Gastroesophageal sphincter (tissue), 4 donors: ENCODE measurements around the gene ADGRG6. TPM values are rescaled to one million over a fixed set of nuclear protein-coding genes. Genes with fewer than 3 reads are reported as not detected.
"Not testable (repeated sequence)": the region's sequence is repeated elsewhere in the genome, so short reads cannot be mapped to it uniquely, and the experiment has no call there.

Experiments
- ATAC-seq: fragments of 150-250 bp; one replicate; pipeline ENCODE4 v1.9.1; 2016; ENCODE audit warnings: mild to moderate bottlenecking, moderate library complexity
- H3K27ac ChIP-seq, 4 donors: fragments of 200-600 bp; sonication (generic) in 3 of 4; 1 replicate in 3 of 4; 2 replicates in 1 of 4; pipeline ENCODE4 v1.5.1; 2016 to 2019
- H3K27me3 ChIP-seq: fragments of 200-600 bp; sonication (generic); one replicate; pipeline ENCODE4 v1.5.1; 2019
- H3K36me3 ChIP-seq, 2 donors: fragments of 200-600 bp; sonication (generic); one replicate each; pipeline ENCODE4 v1.5.1; 2019; ENCODE audit warnings: control low read depth in 1 of 2
- H3K4me1 ChIP-seq, 3 donors: fragments of 200-600 bp; sonication (generic); 1 replicate in 2 of 3; 2 replicates in 1 of 3; pipeline ENCODE4 v1.5.1; 2016 to 2019; ENCODE audit warnings: control low read depth in 2 of 3
- H3K4me3 ChIP-seq, 2 donors: fragments of 200-600 bp; sonication (generic); one replicate each; pipeline ENCODE4 v1.5.1; 2019; ENCODE audit warnings: mild to moderate bottlenecking in 1 of 2, moderate library complexity in 1 of 2
- H3K9me3 ChIP-seq, 3 donors: fragments of 200-600 bp; sonication (generic); one replicate each; pipeline ENCODE4 v1.5.1; 2017 to 2019; ENCODE audit warnings: control low read depth in 2 of 3
- CTCF ChIP-seq, 4 experiments: fragments of 200-600 bp in 2 of 4; fragments of 450-650 bp in 2 of 4; sonication (generic) in 1 of 4; IDR thresholded peaks; one replicate each; pipeline ENCODE4 v1.5.1; 2017 to 2019; ENCODE audit warnings: antibody characterized with exemption in 4 of 4, mild to moderate bottlenecking in 2 of 4, moderate library complexity in 2 of 4
- EP300 ChIP-seq: sonication (generic); formaldehyde crosslinking; IDR thresholded peaks from one replicate; pipeline ENCODE4 v1.6.1; 2017; ENCODE audit warnings: antibody characterized with exemption, mild to moderate bottlenecking
- POLR2A ChIP-seq, 2 donors: fragments of 450-650 bp; IDR thresholded peaks; one replicate each; pipeline ENCODE4 v1.6.1; 2017; ENCODE audit warnings: antibody characterized with exemption in 2 of 2, mild to moderate bottlenecking in 2 of 2, moderate library complexity in 1 of 2
- POLR2AphosphoS5 ChIP-seq: sonication (generic); formaldehyde crosslinking; IDR thresholded peaks from one replicate; pipeline ENCODE4 v1.6.1; 2017; ENCODE audit warnings: antibody characterized with exemption
- WGBS, 2 donors: methylation state at CpG; one replicate each; pipeline ENCODE4 v1.1.5; 2018; ENCODE audit warnings: low coverage in 1 of 2; 5-methylcytosine and 5-hydroxymethylcytosine counted together
- total RNA-seq, 4 donors: library from RNA; depleted of rRNA; stranded (reverse); fragments of >200 nt; gene quantifications; one replicate each; pipeline ENCODE4 v1.1.0, GENCODE V29; 2016

Gene ADGRG6
- total RNA-seq, 4 donors from 2014 or later = 8.3 to 14.4 (median 11.4) TPM

- Histone ChIP-seq H3K4me3 (no peak overlapping the region), H3K27ac (no peak overlapping the region), H3K27me3 (no peaks in the 10 kb centered on the region), H3K36me3 (no peaks in the 10 kb centered on the region), H3K4me1 (no peaks in the 10 kb centered on the region), H3K9me3 (no peaks in the 10 kb centered on the region)
- no peak for TF ChIP-seq CTCF (IDR thresholded peaks at IDR 0.05)
- no peak for TF ChIP-seq POLR2AphosphoS5
- TF ChIP-seq EP300 = no peak
- no peak for TF ChIP-seq POLR2A (IDR thresholded peaks at IDR 0.05)
- ATAC-seq = no peak
- 21 to 27% methylated on average over 1 of the region's 1 CpG for WGBS, 2 donors
Observed at GRCh38 chr6:142345261-142345660, 43.5 kb downstream of the ADGRG6 start.

GRCh38 chr6:142346166-142346565, 44.4 kb downstream of the ADGRG6 start:
- H3K9me3 ChIP-seq, H3K4me1 ChIP-seq, H3K27ac ChIP-seq, H3K27me3 ChIP-seq, ATAC-seq, H3K36me3 ChIP-seq, H3K4me3 ChIP-seq: not testable (repeated sequence)
- 61 to 92% methylated on average over 3 of the region's 3 CpGs for WGBS, 2 donors

- Histone ChIP-seq H3K4me3 (no peak overlapping the region), H3K4me1 (no peaks in the 10 kb centered on the region), H3K9me3 (peaks cover 0 to 7% (median 0%) of the 10 kb centered on the region in 3 donors), H3K27ac (no peak overlapping the region), H3K27me3 (no peaks in the 10 kb centered on the region), H3K36me3 (no peaks in the 10 kb centered on the region)
- WGBS, 2 donors = 71 to 80% methylated on average over 1 to 2 of the region's 3 CpGs
- no peak for ATAC-seq
- TF ChIP-seq EP300 (no peak), CTCF (IDR thresholded peaks at IDR 0.05) (no peak), POLR2A (IDR thresholded peaks at IDR 0.05) (no peak), POLR2AphosphoS5 (no peak)
Observed at GRCh38 chr6:142349215-142349823, 47.5 kb downstream of the ADGRG6 start.

- 100% methylated on average over 1 of the region's 1 CpG; no CpG with 5 or more reads in 1 of the 2 donors for WGBS, 2 donors
- H3K9me3 ChIP-seq = peaks cover 0 to 7% (median 0%) of the 10 kb centered on the region in 3 donors
Observed at GRCh38 chr6:142350309-142350708, 48.5 kb downstream of the ADGRG6 start.

GRCh38 chr6:142353690-142354089, 51.9 kb downstream of the ADGRG6 start:
- 50 to 65% methylated on average over 2 of the region's 2 CpGs for WGBS, 2 donors
- H3K36me3 ChIP-seq = no peaks in the 10 kb centered on the region
- H3K27me3 ChIP-seq = no peaks in the 10 kb centered on the region
- H3K9me3 ChIP-seq = peaks cover 0 to 7% (median 0%) of the 10 kb centered on the region in 3 donors
- H3K4me1 ChIP-seq = no peaks in the 10 kb centered on the region
- TF ChIP-seq POLR2A (IDR thresholded peaks at IDR 0.05) = no peak
- TF ChIP-seq EP300 = no peak
- no peak for TF ChIP-seq POLR2AphosphoS5
- TF ChIP-seq CTCF (IDR thresholded peaks at IDR 0.05) = no peak
- H3K27ac ChIP-seq = no peak overlapping the region
- no peak for ATAC-seq
- no peak overlapping the region for H3K4me3 ChIP-seq

More at GRCh38 chr6:142350309-142350708, 48.5 kb downstream of the ADGRG6 start:
- no peaks in the 10 kb centered on the region for H3K27me3 ChIP-seq
- H3K4me3 ChIP-seq = no peak overlapping the region
- no peaks in the 10 kb centered on the region for H3K36me3 ChIP-seq
- TF ChIP-seq POLR2A (IDR thresholded peaks at IDR 0.05) (no peak), CTCF (IDR thresholded peaks at IDR 0.05) (no peak), EP300 (no peak), POLR2AphosphoS5 (no peak)
- no peaks in the 10 kb centered on the region for H3K4me1 ChIP-seq
- H3K27ac ChIP-seq = no peak overlapping the region
- no peak for ATAC-seq
